Memory B cell (primary cell): ENCODE measurements around the gene DENND1A.

Source experiments
- ATAC-seq: fragments of 150-1000 bp; cut with Tn5 transposase; 2 replicates; pipeline ENCODE4 v1.10.0; 2021; ENCODE audit warnings: low read depth, mild to moderate bottlenecking, moderate library complexity
- DNase-seq, 2 donors: peaks; one replicate each; pipeline ENCODE4 v3.0.0; 2022; ENCODE audit warnings: low spot score in 2 of 2
- H3K27ac Mint-ChIP-seq: one replicate; pipeline ENCODE4 v1.8.0; 2022; ENCODE audit warnings: mild to moderate bottlenecking, moderate library complexity, mixed read lengths
- H3K27me3 Mint-ChIP-seq: one replicate; pipeline ENCODE4 v1.8.0; 2022; ENCODE audit warnings: mixed read lengths
- H3K36me3 Mint-ChIP-seq: one replicate; pipeline ENCODE4 v1.8.0; 2022; ENCODE audit warnings: mild to moderate bottlenecking, mixed read lengths
- H3K4me1 Mint-ChIP-seq: one replicate; pipeline ENCODE4 v1.8.0; 2022; ENCODE audit warnings: mixed read lengths
- H3K4me3 Mint-ChIP-seq: one replicate; pipeline ENCODE4 v1.8.0; 2022; ENCODE audit warnings: mild to moderate bottlenecking, moderate library complexity, mixed read lengths
- H3K9me3 Mint-ChIP-seq: one replicate; pipeline ENCODE4 v1.8.0; 2022; ENCODE audit warnings: mixed read lengths

Gene DENND1A

DNA sequence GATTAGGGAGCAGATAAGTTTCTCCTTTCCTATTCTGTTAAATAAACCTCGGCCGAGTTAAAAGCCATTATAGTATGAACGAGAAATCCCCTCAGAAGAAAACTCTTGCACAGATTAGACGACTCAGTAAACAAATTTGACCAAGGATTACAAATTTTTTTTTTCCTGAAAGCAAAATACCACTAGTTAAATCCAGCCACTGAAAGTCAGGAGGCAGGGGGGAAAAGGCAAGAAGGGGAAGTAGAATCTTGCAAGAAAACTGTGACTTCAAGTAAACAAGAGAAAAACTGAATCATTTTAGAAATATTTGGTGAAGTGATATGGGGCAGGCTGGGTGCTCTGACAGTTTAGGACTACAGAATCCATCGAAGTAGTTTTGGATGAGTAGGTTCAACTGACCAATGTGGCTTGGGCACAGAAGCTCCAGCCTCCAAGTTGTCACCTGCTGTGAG is 251.0 kb downstream of the DENND1A start:
- Mint-ChIP-seq H3K27ac (peak overlapping the region; percentile 83), H3K4me3 (peak overlapping the region; percentile 68), H3K36me3 (peaks cover 11% of the 10 kb centered on the region), H3K27me3 (no peaks in the 10 kb centered on the region), H3K9me3 (peaks cover 7% of the 10 kb centered on the region), H3K4me1 (peaks cover 38% of the 10 kb centered on the region)
- ATAC-seq (peak; percentile 15), DNase-seq (no peak)

DNA sequence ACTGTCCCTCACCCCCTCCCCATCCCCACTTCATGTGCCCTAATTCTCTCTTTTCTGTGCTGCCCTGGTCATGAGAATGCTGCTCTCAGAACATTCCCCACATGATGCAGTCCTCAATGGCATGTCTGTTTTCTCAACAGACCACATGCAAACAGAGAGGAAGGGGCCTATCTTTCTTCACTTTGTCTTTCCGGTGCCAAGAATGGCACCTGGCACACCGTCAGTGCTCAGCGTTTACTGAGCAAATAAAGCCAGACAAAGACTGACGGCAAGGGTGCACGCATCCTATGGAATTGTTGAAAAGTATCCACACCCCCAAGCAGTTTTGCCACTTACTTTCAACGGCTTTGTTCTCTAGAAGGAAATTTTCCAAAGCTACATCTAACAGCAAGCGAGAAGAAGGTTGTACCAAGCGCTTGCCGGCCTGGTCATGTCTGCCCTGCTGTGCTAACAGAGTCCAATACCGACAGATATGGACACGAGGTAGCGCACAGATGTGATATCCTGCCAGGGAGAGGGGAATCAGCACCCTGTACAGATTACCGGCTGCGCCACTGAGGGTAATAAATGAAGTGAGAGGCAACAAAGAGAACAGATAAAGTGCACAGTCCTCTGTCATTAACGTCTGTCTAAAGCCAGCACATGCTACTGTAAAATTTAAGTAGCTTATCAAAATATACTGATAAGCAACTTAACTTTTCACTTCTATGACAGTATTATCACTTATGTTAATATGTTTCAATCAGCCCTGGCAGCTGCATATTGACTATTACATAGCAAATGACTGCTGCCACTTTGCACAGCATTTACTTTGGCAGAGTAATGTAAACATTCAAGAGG is 251.7 kb downstream of the DENND1A start:
- ATAC-seq = no peak
- H3K36me3 Mint-ChIP-seq = peaks cover 17% of the 10 kb centered on the region

DNA sequence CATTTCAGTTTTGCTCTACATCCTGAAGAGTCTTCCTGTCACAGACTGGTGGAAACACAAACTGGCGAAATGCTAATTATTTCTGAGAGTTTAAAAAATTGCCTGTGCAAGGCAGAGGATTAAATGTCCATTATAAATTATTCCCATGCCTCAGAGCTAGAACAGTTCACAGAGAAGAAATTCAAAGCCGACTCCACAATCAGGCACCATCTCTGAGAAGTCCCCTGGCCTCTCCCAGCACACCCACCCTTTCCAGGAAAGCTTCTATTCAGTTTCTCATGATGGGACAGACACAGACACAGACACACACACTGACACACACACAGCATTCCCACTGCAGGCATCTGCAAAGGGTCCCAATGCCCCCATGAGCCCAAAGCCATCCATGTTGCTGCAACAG is 253.1 kb downstream of the DENND1A start:
- H3K27me3 Mint-ChIP-seq = no peaks in the 10 kb centered on the region
- H3K27ac Mint-ChIP-seq = peak overlapping the region; percentile 83
- no peak overlapping the region for H3K4me3 Mint-ChIP-seq
- ATAC-seq (no peak), DNase-seq (no peak)
- H3K36me3 Mint-ChIP-seq = peaks cover 21% of the 10 kb centered on the region
- H3K9me3 Mint-ChIP-seq = peaks cover 11% of the 10 kb centered on the region
- H3K4me1 Mint-ChIP-seq = peaks cover 36% of the 10 kb centered on the region

More for the DNA sequence above, 251.7 kb downstream of the DENND1A start:
- Mint-ChIP-seq H3K27ac (peak overlapping the region; percentile 83), H3K4me1 (peaks cover 36% of the 10 kb centered on the region), H3K4me3 (peak overlapping the region; percentile 68), H3K9me3 (peaks cover 8% of the 10 kb centered on the region), H3K27me3 (no peaks in the 10 kb centered on the region)
- no peak for DNase-seq

DNA sequence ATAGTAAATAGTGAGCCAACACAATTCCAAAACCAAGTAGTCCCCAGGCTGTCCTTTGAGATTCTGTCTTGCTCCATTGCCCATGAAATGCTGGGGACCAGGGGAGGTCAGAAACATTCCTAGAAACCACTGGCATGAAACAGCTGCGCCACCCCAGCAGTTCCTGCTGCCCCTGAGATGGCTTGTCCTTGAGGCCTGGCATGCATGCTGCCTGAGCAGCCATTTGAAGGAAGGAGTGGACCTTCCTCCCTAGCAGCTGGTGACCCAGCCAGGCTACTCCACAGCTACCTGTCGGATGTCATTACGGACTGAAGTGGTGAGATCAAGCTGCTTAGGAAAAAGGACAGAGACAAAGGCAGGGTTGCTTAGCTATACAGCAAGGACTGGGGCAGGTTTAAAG is 260.6 kb downstream of the DENND1A start:
- peaks cover 11% of the 10 kb centered on the region for H3K9me3 Mint-ChIP-seq
- no peaks in the 10 kb centered on the region for H3K27me3 Mint-ChIP-seq
- no peak for DNase-seq
- peaks cover 2% of the 10 kb centered on the region for H3K4me1 Mint-ChIP-seq
- peak overlapping the region; percentile 50 for H3K27ac Mint-ChIP-seq
- ATAC-seq = no peak
- no peak overlapping the region for H3K4me3 Mint-ChIP-seq
- H3K36me3 Mint-ChIP-seq = peaks cover 42% of the 10 kb centered on the region

DNA sequence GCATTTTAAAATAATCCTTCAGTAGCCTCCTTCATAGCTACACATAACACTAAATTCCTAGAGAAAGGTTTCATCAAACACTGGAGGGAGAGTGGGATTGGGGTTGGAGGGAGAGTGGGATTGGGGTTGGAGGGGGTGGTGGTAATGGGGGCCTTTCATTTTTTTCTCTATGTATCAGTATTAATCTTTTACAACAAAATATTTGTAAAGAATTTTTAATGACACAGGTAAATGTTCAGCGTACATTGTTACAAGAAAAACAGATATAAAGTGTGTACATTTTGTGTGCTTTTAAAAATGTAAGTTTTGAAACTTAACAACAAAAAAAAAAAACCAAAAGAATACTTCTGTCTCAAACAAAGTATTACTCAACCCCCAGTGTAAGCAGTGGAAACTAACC is 266.4 kb downstream of the DENND1A start:
- H3K4me3 Mint-ChIP-seq = no peak overlapping the region
- no peak overlapping the region for H3K27ac Mint-ChIP-seq
- peaks cover 29% of the 10 kb centered on the region for H3K36me3 Mint-ChIP-seq
- H3K9me3 Mint-ChIP-seq = peaks cover 14% of the 10 kb centered on the region
- H3K27me3 Mint-ChIP-seq = no peaks in the 10 kb centered on the region
- DNase-seq (no peak), ATAC-seq (no peak)
- peaks cover 37% of the 10 kb centered on the region for H3K4me1 Mint-ChIP-seq

DNA sequence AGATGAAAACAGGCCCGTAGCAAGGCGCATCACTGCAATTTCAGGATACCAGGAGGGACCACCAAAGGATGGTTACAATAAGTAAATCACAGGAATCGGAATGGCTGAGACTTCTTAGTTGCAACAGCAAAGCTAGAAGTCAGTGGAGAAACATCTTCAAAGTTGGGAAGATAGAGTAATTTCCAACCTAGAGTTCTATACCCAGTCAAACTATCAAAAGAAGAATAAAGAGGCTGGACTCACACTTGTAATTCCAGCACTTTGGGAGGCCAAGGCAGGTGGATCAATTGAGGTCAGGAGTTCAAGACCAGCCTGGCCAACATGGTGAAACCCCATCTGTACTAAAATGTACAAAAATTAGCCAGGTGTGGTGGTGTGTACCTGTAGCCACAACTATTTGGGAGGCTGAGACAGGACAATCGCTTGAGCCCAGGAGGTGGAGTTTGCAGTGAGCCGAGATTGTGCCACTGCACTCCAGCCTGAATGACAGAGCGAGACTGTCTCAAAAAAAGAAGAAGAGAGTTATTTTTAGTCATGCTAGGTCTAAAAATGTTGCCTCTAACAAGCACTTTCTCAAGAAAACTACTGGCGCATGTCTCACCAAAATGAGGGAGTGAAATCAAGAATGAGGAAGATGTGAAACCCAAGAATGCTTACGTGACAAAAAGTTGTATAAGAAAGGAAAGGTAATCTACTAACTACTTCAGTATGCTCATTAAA is 267.7 kb downstream of the DENND1A start:
- Mint-ChIP-seq H3K27me3 (no peaks in the 10 kb centered on the region), H3K4me3 (no peak overlapping the region), H3K4me1 (peaks cover 38% of the 10 kb centered on the region), H3K27ac (peak overlapping the region; percentile 31), H3K36me3 (peaks cover 24% of the 10 kb centered on the region), H3K9me3 (peaks cover 14% of the 10 kb centered on the region)
- DNase-seq (peak in 1 of 2 donors; percentile 29), ATAC-seq (peak; percentile 72)

DNA sequence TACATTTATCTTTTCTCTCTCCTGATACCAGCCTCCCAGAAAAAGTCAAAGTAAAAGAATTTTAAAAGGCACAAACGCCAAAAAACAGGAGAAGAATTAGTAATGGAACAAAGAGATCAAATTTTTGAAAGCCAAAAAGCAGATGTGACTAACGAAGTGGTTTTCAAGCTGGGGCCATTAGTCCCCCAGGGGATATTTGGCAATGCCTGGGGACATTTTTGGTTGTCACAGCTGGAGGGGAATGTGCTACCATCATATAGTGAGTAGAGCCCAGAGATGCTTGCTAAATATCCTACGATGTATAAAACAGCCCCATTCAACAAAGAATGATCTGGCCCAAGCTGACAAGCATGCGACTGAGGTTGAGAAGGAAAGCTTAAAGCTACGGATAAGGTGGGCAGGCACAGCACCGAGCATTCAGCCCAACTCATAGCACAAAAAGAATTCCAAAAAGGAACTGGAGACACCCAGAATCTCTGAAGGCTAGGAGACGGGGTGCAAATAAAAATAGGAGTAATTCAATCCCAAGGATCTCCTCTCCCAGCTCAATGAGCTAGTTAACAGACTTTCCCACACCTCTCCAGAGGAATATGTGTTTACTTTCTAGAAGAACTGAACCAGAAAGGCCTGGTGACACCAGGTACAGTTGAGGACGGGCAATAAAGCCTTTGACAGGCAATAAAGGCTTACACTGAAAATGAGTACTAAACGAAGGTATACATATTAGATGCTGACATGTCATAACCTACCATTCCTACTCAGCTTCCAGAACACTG is 269.0 kb downstream of the DENND1A start:
- peaks cover 38% of the 10 kb centered on the region for H3K4me1 Mint-ChIP-seq
- H3K4me3 Mint-ChIP-seq = no peak overlapping the region
- H3K27ac Mint-ChIP-seq = no peak overlapping the region
- DNase-seq = no peak
- H3K9me3 Mint-ChIP-seq = peaks cover 14% of the 10 kb centered on the region
- H3K36me3 Mint-ChIP-seq = peaks cover 24% of the 10 kb centered on the region
- no peaks in the 10 kb centered on the region for H3K27me3 Mint-ChIP-seq
- ATAC-seq = peak; percentile 61

DNA sequence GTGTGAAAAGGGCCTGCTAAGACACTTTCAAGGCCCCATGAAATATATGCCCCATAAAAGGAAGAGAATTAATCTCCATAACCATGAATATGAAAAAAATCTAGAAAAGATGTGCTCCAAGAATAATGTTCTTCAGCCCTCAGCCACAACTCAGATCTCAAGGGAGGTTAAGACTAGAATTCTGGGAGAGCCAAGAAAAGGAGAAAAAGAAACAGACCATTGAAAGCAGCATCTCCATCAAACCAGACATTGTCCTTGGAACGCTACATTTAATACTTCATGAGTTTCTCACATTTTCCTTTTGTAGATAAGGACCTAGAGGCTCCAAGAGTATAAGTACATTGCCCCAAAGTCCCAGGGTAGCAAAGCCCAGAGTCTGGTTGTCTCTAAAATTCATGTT is 270.6 kb downstream of the DENND1A start:
- H3K36me3 Mint-ChIP-seq = peaks cover 22% of the 10 kb centered on the region
- peaks cover 38% of the 10 kb centered on the region for H3K4me1 Mint-ChIP-seq
- peak overlapping the region; percentile 17 for H3K4me3 Mint-ChIP-seq
- DNase-seq = no peak
- H3K27ac Mint-ChIP-seq = peak overlapping the region; percentile 75
- no peak for ATAC-seq
- H3K9me3 Mint-ChIP-seq = peaks cover 9% of the 10 kb centered on the region
- H3K27me3 Mint-ChIP-seq = no peaks in the 10 kb centered on the region

DNA sequence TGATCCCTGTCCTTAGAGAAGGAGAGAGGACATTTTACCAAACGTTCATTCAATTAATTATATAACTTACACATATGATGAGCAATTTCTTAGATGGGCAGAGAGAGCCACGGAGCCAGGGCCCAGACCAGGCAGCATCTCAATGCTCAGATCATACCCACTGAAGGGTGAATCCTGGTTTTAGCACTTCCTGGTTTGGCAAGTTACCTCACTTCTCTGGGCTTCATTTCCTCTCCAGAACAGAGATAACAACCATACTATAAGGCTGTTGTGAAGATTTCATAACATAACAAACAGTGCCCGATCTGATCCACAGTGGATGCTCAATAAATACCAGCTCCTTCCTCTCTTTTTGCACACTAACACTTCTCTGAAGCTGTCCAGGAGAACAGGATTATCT is 271.1 kb downstream of the DENND1A start:
- peak overlapping the region; percentile 75 for H3K27ac Mint-ChIP-seq
- H3K27me3 Mint-ChIP-seq = no peaks in the 10 kb centered on the region
- peak overlapping the region; percentile 17 for H3K4me3 Mint-ChIP-seq
- peak in 1 of 2 donors; percentile 31 for DNase-seq
- peaks cover 38% of the 10 kb centered on the region for H3K4me1 Mint-ChIP-seq
- H3K9me3 Mint-ChIP-seq = peaks cover 8% of the 10 kb centered on the region
- ATAC-seq = peak; percentile 78
- H3K36me3 Mint-ChIP-seq = peaks cover 21% of the 10 kb centered on the region

DNA sequence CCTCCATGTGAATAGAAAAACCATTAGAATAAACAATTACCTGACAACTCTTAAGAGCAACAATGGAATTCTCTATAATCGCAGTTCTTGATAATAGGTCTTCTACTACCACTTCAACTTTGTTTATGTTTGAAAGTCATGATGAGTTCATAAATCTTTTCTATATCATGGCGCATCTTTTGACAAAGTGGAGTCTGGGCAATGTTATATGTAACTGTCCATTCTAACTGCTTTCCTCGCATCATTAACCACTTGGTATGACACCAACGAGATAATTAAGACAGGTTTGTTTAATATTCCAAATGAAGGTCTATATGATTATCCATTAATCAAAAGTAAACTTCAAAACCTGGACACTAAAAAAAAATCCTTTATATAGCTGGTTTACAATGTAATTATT is 272.0 kb downstream of the DENND1A start:
- ATAC-seq = no peak
- Mint-ChIP-seq H3K27me3 (no peaks in the 10 kb centered on the region), H3K4me1 (peaks cover 38% of the 10 kb centered on the region), H3K4me3 (no peak overlapping the region), H3K36me3 (peaks cover 21% of the 10 kb centered on the region), H3K9me3 (peaks cover 8% of the 10 kb centered on the region), H3K27ac (no peak overlapping the region)
- no peak for DNase-seq

DNA sequence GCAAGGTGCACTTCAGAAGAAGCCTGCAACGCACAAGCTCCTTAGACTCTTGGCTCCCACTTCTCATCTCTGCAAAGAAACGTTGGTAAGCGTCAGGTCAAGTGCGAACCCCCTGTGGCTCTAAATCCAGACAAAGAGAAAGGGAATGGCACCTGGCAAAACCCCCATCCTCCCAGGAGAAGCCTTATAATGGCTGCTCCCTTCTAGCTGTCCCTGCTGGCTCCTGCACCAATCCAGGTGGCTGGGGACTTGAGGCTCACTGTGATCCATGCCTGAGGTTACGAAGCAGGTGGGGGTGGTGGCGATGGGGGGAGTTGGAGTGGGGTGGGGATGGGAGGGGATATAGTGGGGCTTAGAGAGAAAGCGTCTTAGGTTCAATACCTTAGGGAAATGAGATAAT is 272.8 kb downstream of the DENND1A start:
- no peak overlapping the region for H3K27ac Mint-ChIP-seq
- no peak for ATAC-seq
- peaks cover 6% of the 10 kb centered on the region for H3K9me3 Mint-ChIP-seq
- H3K4me3 Mint-ChIP-seq = no peak overlapping the region
- no peak for DNase-seq
- H3K4me1 Mint-ChIP-seq = peaks cover 32% of the 10 kb centered on the region
- no peaks in the 10 kb centered on the region for H3K27me3 Mint-ChIP-seq
- H3K36me3 Mint-ChIP-seq = peaks cover 20% of the 10 kb centered on the region

DNA sequence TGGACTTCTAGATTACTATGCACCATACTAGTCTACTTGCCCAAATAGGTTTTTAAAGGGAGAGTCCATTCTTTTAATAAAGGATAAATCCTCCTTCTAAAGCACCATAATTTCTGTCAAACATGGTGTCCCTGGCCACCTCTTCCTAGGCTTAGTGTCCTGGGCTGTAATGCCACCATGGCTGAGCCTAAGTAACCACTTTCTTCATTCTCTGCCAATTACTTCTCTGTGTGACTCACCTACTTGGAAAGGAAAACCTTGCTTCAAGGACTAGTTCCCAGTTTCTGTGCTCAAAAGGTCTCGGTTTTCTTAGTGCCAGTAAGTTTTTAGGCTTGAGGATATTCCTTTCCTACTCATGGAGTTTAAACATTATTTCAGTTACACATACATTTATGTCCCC is 273.4 kb downstream of the DENND1A start:
- DNase-seq = no peak
- peak overlapping the region; percentile 15 for H3K27ac Mint-ChIP-seq

DNA sequence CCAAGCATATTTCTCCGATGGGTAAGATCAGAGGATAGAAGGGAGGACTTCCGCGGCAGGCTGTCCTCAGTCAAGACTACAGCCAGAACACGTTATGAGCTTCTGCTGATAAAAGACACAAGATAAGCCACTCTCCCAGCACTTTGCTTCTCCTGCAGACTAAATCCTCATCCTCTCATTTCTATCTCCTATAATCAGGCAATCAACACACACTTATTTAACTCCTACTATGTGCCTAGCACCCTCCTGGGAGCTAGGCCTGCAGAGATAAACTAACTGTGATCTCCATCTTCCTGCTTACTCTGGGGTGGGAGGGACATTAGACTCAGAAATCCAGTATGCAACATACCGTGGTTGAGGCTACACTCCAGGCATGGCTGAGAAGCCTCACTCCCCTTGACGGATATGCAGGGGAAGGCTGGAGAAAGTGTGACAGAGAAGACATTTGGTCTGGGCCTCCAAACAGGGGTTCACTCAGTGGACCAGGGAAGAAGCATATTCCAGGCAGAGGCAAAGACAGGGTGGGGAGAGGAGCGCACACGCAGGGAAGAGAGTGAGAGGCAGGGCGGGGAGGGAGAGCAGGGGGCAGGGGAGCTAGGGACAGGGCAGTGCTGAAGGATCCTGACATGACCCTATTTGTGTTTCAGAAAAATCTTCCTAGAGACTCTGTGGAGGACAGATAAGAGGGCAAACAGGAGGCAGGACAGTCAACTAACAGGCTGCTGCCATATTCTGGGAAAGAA is 274.1 kb downstream of the DENND1A start:
- no peak for ATAC-seq
- Mint-ChIP-seq H3K27me3 (no peaks in the 10 kb centered on the region), H3K36me3 (peaks cover 19% of the 10 kb centered on the region), H3K27ac (no peak overlapping the region), H3K9me3 (no peaks in the 10 kb centered on the region), H3K4me3 (no peak overlapping the region), H3K4me1 (peaks cover 20% of the 10 kb centered on the region)
- DNase-seq = no peak

More for the DNA sequence above, 273.4 kb downstream of the DENND1A start:
- ATAC-seq = no peak
- Mint-ChIP-seq H3K9me3 (peaks cover 2% of the 10 kb centered on the region), H3K27me3 (no peaks in the 10 kb centered on the region), H3K4me3 (no peak overlapping the region), H3K4me1 (peaks cover 27% of the 10 kb centered on the region), H3K36me3 (peaks cover 19% of the 10 kb centered on the region)
